Measurements from ENCODE around the gene ADGRL3.
"Not testable (repeated sequence)": the region's sequence is repeated elsewhere in the genome, so short reads cannot be mapped to it uniquely, and the experiment has no call there.

ADGRL3 gene

GRCh38 chr4:61204353-61205060 lies 4.4 kb downstream of the ADGRL3 start:
- Histone ChIP-seq H3K36me3 (ENCODE audit: insufficient read depth, low read length) (no peaks in the 10 kb centered on the region), H3K9me2 (ENCODE audit: low read depth, low read length) (no peaks in the 10 kb centered on the region), H3K27me3 (ENCODE audit: insufficient read depth, low read length) (no peaks in the 10 kb centered on the region), H3K4me2 (ENCODE audit: low read length) (no peak overlapping the region), H3F3A (ENCODE audit: insufficient read depth, low read length) (no peaks in the 10 kb centered on the region), H4K20me1 (ENCODE audit: insufficient read depth, low read length) (no peaks in the 10 kb centered on the region), H3K79me2 (ENCODE audit: insufficient read depth, low read length) (no peaks in the 10 kb centered on the region), H3K27ac (ENCODE audit: low read depth, low read length, poor library complexity, severe bottlenecking) (no peak overlapping the region), H3K4me3 (ENCODE audit: low read depth, low read length, poor library complexity, severe bottlenecking) (no peak overlapping the region), H2AFZ (ENCODE audit: low read length) (no peak overlapping the region), H3K9me3 (ENCODE audit: low read length) (no peaks in the 10 kb centered on the region), H3K9ac (ENCODE audit: low read length) (no peak overlapping the region), H3K4me1 (ENCODE audit: insufficient read depth, low read length, severe bottlenecking) (no peaks in the 10 kb centered on the region)
- no peak for TF ChIP-seq EZH2 (IDR thresholded peaks at IDR 0.05; ENCODE audit: borderline replicate concordance, low read length)
- TF ChIP-seq, protein P1, sequence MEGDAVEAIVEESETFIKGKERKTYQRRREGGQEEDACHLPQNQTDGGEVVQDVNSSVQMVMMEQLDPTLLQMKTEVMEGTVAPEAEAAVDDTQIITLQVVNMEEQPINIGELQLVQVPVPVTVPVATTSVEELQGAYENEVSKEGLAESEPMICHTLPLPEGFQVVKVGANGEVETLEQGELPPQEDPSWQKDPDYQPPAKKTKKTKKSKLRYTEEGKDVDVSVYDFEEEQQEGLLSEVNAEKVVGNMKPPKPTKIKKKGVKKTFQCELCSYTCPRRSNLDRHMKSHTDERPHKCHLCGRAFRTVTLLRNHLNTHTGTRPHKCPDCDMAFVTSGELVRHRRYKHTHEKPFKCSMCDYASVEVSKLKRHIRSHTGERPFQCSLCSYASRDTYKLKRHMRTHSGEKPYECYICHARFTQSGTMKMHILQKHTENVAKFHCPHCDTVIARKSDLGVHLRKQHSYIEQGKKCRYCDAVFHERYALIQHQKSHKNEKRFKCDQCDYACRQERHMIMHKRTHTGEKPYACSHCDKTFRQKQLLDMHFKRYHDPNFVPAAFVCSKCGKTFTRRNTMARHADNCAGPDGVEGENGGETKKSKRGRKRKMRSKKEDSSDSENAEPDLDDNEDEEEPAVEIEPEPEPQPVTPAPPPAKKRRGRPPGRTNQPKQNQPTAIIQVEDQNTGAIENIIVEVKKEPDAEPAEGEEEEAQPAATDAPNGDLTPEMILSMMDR (IDR thresholded peaks at IDR 0.05; ENCODE audit: low read length) = no peak

DNA sequence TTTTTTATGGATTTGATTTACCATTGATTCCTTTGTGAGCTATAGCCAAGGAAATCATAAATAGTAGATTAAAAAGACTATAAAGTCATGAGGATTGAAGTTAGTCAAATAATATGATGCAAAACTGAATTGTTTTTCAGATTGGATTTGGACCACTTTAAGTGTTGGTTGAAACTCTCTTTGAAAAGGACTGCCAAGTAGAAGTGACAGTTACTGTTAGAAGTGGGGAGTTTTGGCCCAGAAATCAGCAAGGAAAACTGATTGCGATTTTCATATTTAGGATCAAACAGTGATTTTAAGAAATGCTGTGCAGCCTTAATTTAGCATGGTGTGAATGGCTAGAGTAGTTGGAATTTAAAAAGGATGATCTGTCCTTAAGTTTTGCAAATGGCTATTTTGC lies 4.9 kb downstream of the ADGRL3 start:
- Histone ChIP-seq H3F3A (ENCODE audit: insufficient read depth, low read length) (no peaks in the 10 kb centered on the region), H3K4me2 (ENCODE audit: low read length) (no peak overlapping the region), H3K4me3 (ENCODE audit: low read depth, low read length, poor library complexity, severe bottlenecking) (no peak overlapping the region), H3K79me2 (ENCODE audit: insufficient read depth, low read length) (no peaks in the 10 kb centered on the region), H3K9ac (ENCODE audit: low read length) (no peak overlapping the region), H3K27ac (ENCODE audit: low read depth, low read length, poor library complexity, severe bottlenecking) (no peak overlapping the region), H3K4me1 (ENCODE audit: insufficient read depth, low read length, severe bottlenecking) (no peaks in the 10 kb centered on the region), H3K9me3 (ENCODE audit: low read length) (no peaks in the 10 kb centered on the region), H4K20me1 (ENCODE audit: insufficient read depth, low read length) (no peaks in the 10 kb centered on the region), H3K36me3 (ENCODE audit: insufficient read depth, low read length) (no peaks in the 10 kb centered on the region), H2AFZ (ENCODE audit: low read length) (no peak overlapping the region), H3K27me3 (ENCODE audit: insufficient read depth, low read length) (no peaks in the 10 kb centered on the region), H3K9me2 (ENCODE audit: low read depth, low read length) (no peaks in the 10 kb centered on the region)
- TF ChIP-seq EZH2 (IDR thresholded peaks at IDR 0.05; ENCODE audit: borderline replicate concordance, low read length) = no peak
- TF ChIP-seq, protein P1 (IDR thresholded peaks at IDR 0.05; ENCODE audit: low read length) = no peak

DNA sequence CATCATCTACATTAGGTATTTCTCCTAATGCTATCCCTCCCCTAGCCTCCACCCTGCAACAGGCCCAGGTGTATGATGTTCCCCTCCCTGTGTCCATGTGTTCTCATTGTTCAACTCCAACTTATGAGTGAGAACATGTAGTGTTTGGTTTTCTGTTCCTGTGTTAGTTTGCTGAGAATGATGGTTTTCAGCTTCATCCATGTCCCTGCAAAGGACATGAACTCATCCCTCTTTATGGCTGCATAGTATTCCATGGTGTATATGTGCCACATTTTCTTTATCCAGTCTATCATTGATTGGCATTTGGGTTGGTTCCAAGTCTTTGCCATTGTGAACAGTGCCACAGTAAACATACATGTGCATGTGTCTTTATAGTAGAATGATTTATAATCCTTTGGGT lies 7.0 kb downstream of the ADGRL3 start:
- H3K4me2 ChIP-seq (ENCODE audit: low read length); H3K27me3 ChIP-seq (ENCODE audit: insufficient read depth, low read length); H3K9ac ChIP-seq (ENCODE audit: low read length); H3K4me1 ChIP-seq (ENCODE audit: insufficient read depth, low read length, severe bottlenecking); H3K27ac ChIP-seq (ENCODE audit: low read depth, low read length, poor library complexity, severe bottlenecking); H3K9me2 ChIP-seq (ENCODE audit: low read depth, low read length); H3K4me3 ChIP-seq (ENCODE audit: low read depth, low read length, poor library complexity, severe bottlenecking); H3F3A ChIP-seq (ENCODE audit: insufficient read depth, low read length); H3K79me2 ChIP-seq (ENCODE audit: insufficient read depth, low read length); H2AFZ ChIP-seq (ENCODE audit: low read length); H4K20me1 ChIP-seq (ENCODE audit: insufficient read depth, low read length); H3K9me3 ChIP-seq (ENCODE audit: low read length); H3K36me3 ChIP-seq (ENCODE audit: insufficient read depth, low read length): not testable (repeated sequence)

Measured in OCI-LY1 (cell line).